Large intestine (tissue), 3 donors: ENCODE results near the gene KIRREL3. TPM values are rescaled to one million over a fixed set of nuclear protein-coding genes. Genes with fewer than 3 reads are reported as not detected.

Experiments used
- DNase-seq, 2 donors: peaks; one replicate each; pipeline versions ENCODE4 v3.0.0 to v3.0.0-alpha.2; 2013
- H3K27ac ChIP-seq: one replicate; pipeline ENCODE4 v1.5.1; 2013; ENCODE audit warnings: low read length
- H3K27me3 ChIP-seq: 2 replicates; pipeline ENCODE4 v1.6.1; 2013; ENCODE audit warnings: low read length; ENCODE audit not compliant: control insufficient read depth, insufficient read depth
- H3K36me3 ChIP-seq: 2 replicates; pipeline ENCODE4 v1.6.1; 2013; ENCODE audit warnings: low read length; ENCODE audit not compliant: control insufficient read depth, insufficient read depth
- H3K4me1 ChIP-seq: one replicate; pipeline ENCODE4 v1.6.1; 2013; ENCODE audit warnings: low read length; ENCODE audit not compliant: control insufficient read depth, insufficient read depth
- H3K4me3 ChIP-seq: one replicate; pipeline ENCODE4 v1.5.1; 2013; ENCODE audit warnings: low read length
- H3K9me3 ChIP-seq: one replicate; pipeline ENCODE4 v1.6.1; 2013; ENCODE audit warnings: mild to moderate bottlenecking, low read depth, low read length, moderate library complexity; ENCODE audit not compliant: control insufficient read depth
- whole genome bisulfite sequencing: methylation state at CpG from one replicate; pipeline ENCODE4 v1.1.5; 2013; ENCODE audit warnings: low lambda C conversion rate; ENCODE audit not compliant: insufficient coverage; 5-methylcytosine and 5-hydroxymethylcytosine counted together
- polyA plus RNA-seq: library from polyadenylated mRNA; unstranded; fragments of 120-200 nt; gene quantifications from one replicate; pipeline ENCODE4 v1.2.1, GENCODE V29; 2013

KIRREL3 gene
- polyA plus RNA-seq, 1 donor = 0.96 TPM

DNA sequence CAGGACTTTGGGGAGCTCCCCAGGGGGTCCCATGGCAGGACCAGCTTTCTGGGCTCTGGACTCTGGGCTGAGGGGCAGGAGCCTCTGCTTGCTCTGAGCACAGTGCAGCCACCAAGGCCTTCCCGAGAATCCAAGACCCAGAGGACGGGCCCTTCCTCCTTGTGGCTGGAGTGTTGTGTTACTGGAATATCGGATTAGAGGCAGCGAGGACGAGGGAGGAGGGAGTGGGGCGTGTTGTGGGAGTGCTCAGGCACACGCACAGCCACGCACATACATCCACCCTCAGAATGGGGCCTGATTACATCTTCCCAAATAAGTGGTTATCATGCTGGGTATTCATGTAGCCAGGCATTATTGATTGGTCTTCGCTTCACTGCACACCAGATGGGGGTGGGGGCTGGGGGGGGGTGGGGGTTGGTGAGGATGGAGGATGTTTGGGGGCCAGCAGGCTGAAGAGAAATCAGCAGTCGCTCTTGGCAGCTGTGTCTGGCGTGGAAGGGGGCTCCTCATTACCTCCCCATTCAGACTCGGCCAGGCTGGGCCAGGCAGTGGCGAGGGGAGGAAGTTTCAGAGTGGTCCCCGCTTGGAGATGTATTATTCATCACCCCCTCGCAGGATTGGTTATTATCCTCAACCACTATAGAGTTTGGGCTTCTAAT lies 524.2 kb downstream of the KIRREL3 start:
- H3K4me1 ChIP-seq = no peaks in the 10 kb centered on the region
- H3K4me3 ChIP-seq = no peak overlapping the region
- no peak for DNase-seq
- H3K27me3 ChIP-seq = peaks cover 49% of the 10 kb centered on the region
- no peaks in the 10 kb centered on the region for H3K9me3 ChIP-seq
- no peaks in the 10 kb centered on the region for H3K36me3 ChIP-seq
- no peak overlapping the region for H3K27ac ChIP-seq
- no CpG with 5 or more reads among the region's 15 CpGs for WGBS

DNA sequence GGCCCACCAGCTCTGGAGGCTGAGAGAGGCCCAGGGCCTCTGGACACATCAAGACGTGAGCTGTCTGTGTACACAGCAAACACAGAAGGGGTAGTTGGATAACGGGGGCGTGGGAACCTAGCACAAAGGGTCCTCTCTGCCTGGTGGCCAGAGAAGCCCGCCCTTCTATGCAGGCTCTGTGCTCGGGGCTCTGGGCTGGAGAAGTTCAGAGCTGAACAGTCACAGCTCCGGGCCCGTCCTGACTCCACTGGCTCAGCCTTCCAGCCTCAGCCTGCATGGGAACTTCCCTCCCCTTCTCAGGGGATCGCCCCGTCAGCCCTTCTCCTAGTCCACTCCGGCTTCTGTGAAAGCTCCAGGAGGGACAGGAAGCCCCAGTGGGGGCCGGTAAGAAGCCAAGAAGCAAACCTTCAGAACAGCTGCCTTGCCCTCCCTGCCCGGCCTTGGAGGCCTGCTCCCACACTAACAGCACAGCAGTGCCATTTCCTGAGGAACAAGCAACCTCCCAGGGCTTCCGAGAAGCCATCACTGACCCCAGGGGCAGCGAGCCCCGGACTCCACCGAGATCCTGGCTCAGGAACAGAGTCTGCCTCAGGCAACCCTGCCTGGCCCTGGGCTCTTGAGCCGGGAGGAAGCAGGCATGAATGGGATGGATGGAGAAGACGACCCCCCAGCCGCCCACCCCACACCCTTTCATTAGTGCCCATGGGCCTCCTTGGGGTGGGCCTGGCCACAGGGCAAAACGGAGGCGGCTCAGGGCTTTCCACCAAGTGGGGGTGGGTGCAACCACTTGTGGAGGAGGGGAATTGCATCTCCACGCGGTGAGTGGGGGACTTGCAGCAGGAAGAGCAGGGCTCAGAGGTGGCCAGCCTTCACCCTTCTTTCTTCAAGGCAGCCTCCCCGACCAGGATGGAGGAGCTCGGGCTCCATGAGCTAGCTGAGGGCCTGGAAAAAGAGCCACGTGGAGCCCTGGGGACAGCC lies 525.3 kb downstream of the KIRREL3 start:
- no peak for DNase-seq
- no peak overlapping the region for H3K27ac ChIP-seq
- WGBS = no CpG with 5 or more reads among the region's 26 CpGs

DNA sequence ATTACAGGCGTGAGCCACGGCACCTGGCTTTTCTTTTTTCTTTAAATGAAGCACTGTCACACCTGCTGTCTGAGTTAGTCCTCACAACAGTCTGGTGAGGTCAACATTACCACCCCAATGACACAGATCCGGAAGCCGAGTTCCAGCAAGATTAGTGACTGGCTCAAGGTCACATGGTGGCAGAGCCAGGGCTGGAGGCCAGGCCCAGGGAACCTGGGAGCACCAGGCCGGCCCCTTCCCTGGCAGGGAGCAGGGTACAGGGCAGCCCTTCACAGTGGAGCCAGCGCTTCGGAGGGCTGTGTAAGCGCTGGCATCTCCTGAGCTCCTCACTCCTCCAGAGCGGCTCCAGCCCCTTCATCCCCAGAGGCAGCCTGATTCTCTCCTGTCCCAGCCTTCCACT lies 526.4 kb downstream of the KIRREL3 start:
- DNase-seq = no peak
- Histone ChIP-seq H3K9me3 (no peaks in the 10 kb centered on the region), H3K36me3 (no peaks in the 10 kb centered on the region), H3K4me1 (no peaks in the 10 kb centered on the region), H3K27ac (no peak overlapping the region), H3K27me3 (peaks cover 43% of the 10 kb centered on the region), H3K4me3 (no peak overlapping the region)
- no CpG with 5 or more reads among the region's 9 CpGs for WGBS

More for the DNA sequence above, 525.3 kb downstream of the KIRREL3 start:
- H3K36me3 ChIP-seq = no peaks in the 10 kb centered on the region
- H3K4me3 ChIP-seq = no peak overlapping the region
- H3K4me1 ChIP-seq = no peaks in the 10 kb centered on the region
- no peaks in the 10 kb centered on the region for H3K9me3 ChIP-seq
- peaks cover 48% of the 10 kb centered on the region for H3K27me3 ChIP-seq

DNA sequence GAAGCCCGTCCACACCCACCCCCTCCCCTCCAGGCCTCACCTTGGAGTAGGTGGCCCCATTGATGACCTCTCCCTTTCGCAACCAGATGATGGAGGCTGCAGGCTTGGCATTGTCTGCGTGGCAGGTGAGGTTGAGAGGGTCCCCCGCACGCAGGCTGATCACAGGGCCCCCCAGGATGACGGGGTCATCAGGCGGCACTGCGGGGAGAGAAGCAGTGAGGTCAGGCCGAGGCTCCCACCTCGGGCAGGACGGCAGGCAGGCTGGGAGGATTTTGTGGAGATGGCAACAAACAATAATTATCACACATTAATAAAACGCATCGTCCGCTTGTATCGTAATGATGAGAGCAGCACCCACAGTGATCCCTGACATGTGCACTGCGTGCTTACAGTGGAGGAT lies 527.3 kb downstream of the KIRREL3 start:
- DNase-seq = no peak
- 100% methylated on average over 2 of the region's 16 CpGs for WGBS
- H3K36me3 ChIP-seq = no peaks in the 10 kb centered on the region
- peaks cover 37% of the 10 kb centered on the region for H3K27me3 ChIP-seq
- no peak overlapping the region for H3K4me3 ChIP-seq
- no peaks in the 10 kb centered on the region for H3K4me1 ChIP-seq
- H3K9me3 ChIP-seq = no peaks in the 10 kb centered on the region
- no peak overlapping the region for H3K27ac ChIP-seq

DNA sequence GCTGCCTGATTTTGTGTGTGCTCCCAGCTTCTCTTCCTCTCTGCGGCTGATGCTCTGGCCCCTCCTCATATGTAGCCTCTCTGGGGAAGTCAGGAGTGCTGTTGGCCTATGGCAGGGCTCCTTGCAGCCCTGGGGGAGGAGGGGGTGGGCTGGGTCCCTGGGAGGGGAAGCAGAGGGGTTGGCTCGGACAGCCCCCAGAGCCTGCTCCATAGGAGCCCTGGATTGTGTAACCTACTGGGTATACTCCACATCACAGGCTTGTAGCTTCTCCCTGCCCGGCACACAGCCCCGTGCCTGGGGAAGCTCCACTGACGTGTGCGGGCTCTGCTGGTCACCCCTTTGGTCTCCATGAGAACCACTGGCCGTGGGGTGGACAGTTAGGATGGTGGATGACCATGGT lies 531.3 kb downstream of the KIRREL3 start:
- Histone ChIP-seq H3K9me3 (no peaks in the 10 kb centered on the region), H3K4me3 (no peak overlapping the region), H3K27ac (no peak overlapping the region), H3K27me3 (peaks cover 18% of the 10 kb centered on the region), H3K36me3 (no peaks in the 10 kb centered on the region), H3K4me1 (no peaks in the 10 kb centered on the region)
- no CpG with 5 or more reads among the region's 7 CpGs for WGBS
- no peak for DNase-seq

DNA sequence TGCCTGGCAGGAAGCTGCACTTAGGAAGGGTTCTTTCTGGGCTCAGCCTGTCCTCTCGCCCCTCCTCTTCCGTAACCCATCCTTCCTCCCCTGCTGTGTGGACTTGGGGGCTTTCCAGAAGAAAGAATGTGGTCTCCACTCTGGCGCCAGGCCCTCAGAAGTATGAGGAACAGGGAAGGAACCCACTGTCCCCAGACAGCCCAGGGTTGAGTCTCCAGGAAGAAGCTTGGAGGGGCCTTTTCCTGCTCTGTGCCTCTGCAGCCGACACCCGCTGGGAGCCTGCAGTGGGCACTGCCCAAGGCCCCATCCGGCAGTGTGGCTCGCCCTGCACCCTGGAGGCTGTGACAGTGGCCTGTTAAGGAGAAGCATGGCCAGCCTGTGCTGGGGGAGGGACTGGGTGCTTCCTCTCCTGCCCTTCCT lies 532.5 kb downstream of the KIRREL3 start:
- no peak for DNase-seq
- Histone ChIP-seq H3K4me1 (no peaks in the 10 kb centered on the region), H3K27me3 (peaks cover 18% of the 10 kb centered on the region), H3K36me3 (no peaks in the 10 kb centered on the region), H3K27ac (no peak overlapping the region), H3K4me3 (no peak overlapping the region), H3K9me3 (no peaks in the 10 kb centered on the region)
- WGBS = no CpG with 5 or more reads among the region's 7 CpGs

DNA sequence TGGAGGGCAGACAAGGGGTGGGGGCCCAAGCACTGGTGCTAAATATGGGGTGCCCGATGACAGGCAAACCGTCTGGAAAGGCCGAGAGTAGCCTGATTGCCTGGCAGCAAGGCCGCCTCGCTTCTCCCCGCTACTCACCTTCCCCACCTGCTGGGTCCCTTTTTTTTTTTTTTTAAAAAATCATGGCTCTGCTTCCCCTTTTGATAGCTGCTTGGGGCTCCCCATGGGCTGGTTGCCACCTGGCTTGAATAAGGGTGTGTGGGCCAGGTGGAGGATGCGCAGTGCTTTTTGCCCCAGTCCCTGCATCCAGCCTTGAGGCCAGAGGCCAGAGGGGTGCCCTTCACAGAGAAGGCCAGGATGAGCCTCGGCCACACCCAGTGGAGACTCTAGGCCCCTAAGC lies 533.1 kb downstream of the KIRREL3 start:
- peaks cover 18% of the 10 kb centered on the region for H3K27me3 ChIP-seq
- WGBS = no CpG with 5 or more reads among the region's 8 CpGs
- DNase-seq = no peak

DNA sequence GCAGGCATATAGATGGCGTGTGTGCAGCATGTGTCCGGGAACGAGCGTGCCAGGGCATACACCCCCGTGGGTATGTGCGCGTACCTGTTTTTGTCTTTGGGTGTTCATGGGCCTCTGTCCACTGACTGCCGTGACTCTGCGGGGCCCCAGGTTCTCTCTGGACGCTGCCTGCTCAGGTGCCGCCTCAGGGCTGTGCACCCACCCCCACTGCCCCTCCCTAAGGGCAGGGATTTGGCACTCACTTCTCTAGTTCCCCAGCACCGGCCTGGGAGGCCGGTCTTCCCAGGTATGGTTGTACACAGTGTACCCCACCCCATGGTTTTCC lies 533.6 kb downstream of the KIRREL3 start:
- H3K4me1 ChIP-seq = no peaks in the 10 kb centered on the region
- H3K27me3 ChIP-seq = peaks cover 18% of the 10 kb centered on the region
- no peak overlapping the region for H3K27ac ChIP-seq
- no peak overlapping the region for H3K4me3 ChIP-seq
- no peak for DNase-seq
- WGBS = no CpG with 5 or more reads among the region's 13 CpGs
- H3K36me3 ChIP-seq = no peaks in the 10 kb centered on the region
- no peaks in the 10 kb centered on the region for H3K9me3 ChIP-seq

More for the DNA sequence above, 533.1 kb downstream of the KIRREL3 start:
- Histone ChIP-seq H3K4me1 (no peaks in the 10 kb centered on the region), H3K36me3 (no peaks in the 10 kb centered on the region), H3K9me3 (no peaks in the 10 kb centered on the region), H3K4me3 (no peak overlapping the region), H3K27ac (no peak overlapping the region)

DNA sequence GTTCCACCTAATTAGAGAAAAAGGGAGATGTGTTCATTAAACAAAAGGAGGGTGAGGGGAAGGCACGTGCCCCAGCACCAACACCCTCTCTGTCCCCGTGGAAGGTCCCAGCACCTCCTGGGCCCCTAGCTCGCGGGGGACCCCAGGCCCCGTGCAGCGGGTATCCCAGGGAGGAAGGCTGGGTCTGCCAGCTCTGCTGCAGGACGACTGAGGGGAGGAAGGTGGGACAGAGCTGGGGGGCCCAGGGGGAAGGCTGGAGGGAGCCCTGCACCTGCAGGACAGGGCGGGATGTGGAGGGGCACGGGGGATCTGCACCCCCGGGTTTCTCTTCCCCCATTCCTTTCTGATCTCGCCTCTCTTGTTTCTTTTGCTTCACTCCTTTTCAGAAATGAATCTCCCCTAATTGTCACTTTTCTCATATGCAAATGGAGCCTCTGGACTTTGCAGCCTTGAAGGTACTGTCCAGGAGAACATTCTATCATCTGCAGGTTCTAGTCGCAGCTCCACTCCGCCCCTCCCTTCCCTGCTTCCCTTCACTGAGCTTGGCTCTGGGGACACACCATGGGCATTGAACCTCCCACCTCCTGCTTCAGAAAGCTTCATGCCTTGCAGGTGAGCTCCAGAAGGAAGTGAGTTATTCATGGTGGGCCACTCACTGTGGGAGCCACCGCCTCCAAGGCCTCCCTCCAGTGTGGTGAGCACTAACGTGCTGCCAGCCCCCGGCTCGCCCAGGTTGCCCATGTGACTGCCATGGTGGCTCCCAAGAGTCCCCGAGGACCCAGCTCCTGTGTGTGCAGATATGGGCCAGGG lies 534.1 kb downstream of the KIRREL3 start:
- Histone ChIP-seq H3K27me3 (peaks cover 21% of the 10 kb centered on the region), H3K27ac (no peak overlapping the region)

DNA sequence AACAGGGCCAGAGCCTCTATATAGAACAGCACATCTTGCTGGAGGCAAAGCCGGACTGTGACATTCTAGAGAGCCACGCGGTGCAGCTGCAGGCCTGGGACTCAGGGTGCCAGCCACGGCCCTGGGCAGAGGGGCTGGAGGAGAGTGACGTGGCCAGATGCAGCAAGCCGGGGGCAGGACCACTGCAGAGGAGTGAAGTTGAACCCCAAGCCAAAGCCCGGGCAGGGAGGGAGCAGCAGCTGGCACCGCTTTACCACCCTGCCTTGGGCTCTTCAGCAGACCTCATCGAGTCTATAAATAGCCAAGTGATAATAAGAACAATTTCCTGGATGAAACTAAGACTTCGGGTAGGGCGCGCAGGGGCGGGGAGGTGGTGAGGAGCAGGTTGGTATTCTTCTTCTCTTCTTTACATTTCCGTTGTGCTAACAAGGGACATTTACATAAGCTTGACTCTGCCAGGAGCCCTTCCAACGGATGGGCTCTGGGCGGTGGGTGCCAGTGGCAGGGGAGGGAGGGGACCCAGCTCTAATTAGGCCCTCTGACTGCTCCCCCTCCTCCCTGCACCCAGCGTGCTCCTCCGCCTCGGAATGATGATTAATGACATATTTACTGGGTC lies 534.9 kb downstream of the KIRREL3 start:
- no CpG with 5 or more reads among the region's 19 CpGs for WGBS
- peaks cover 21% of the 10 kb centered on the region for H3K27me3 ChIP-seq
- no peaks in the 10 kb centered on the region for H3K9me3 ChIP-seq
- H3K4me1 ChIP-seq = no peaks in the 10 kb centered on the region
- no peaks in the 10 kb centered on the region for H3K36me3 ChIP-seq
- H3K4me3 ChIP-seq = no peak overlapping the region
- no peak overlapping the region for H3K27ac ChIP-seq
- peak in 1 of 2 donors; percentile 13 for DNase-seq

More for the DNA sequence above, 534.1 kb downstream of the KIRREL3 start:
- DNase-seq = no peak
- Histone ChIP-seq H3K4me1 (no peaks in the 10 kb centered on the region), H3K4me3 (no peak overlapping the region), H3K36me3 (no peaks in the 10 kb centered on the region), H3K9me3 (no peaks in the 10 kb centered on the region)
- no CpG with 5 or more reads among the region's 18 CpGs for WGBS
